GM23248 (cell line): ENCODE data around the gene P2RY8.
"Not testable (repeated sequence)": the region's sequence is repeated elsewhere in the genome, so short reads cannot be mapped to it uniquely, and the experiment has no call there.

Source experiments
- EZH2 ChIP-seq: fragments of 200-600 bp; sonication (generic); IDR thresholded peaks from 2 replicates; pipeline ENCODE4 v1.6.1; 2018; ENCODE audit warnings: antibody characterized with exemption, mild to moderate bottlenecking; ENCODE audit not compliant: insufficient read depth, poor library complexity, severe bottlenecking
- EZH2phosphoT487 ChIP-seq: fragments of 200-600 bp; sonication (generic); IDR thresholded peaks from 2 replicates; pipeline ENCODE4 v1.6.1; 2018; ENCODE audit warnings: antibody characterized with exemption, moderate library complexity, mild to moderate bottlenecking, low read depth; ENCODE audit not compliant: insufficient read depth

GRCh38 chrX:1574181-1574580, 37.2 kb upstream of the P2RY8 start:
- TF ChIP-seq EZH2phosphoT487, EZH2: not testable (repeated sequence)
